Ovary (tissue), 3 donors: ENCODE data around the gene OTX1.

ENCODE experiments used
- CTCF ChIP-seq, 3 donors: fragments of 450-650 bp in 2 of 3; fragments of 200-600 bp in 1 of 3; IDR thresholded peaks; one replicate each; pipeline versions ENCODE4 v1.5.1 to v1.8.0; 2016 to 2022; ENCODE audit warnings: antibody characterized with exemption in 3 of 3, mild to moderate bottlenecking in 1 of 3
- POLR2A ChIP-seq: fragments of 450-650 bp; IDR thresholded peaks from one replicate; pipeline ENCODE4 v1.6.1; 2017; ENCODE audit warnings: antibody characterized with exemption, mild to moderate bottlenecking, moderate library complexity
- donor health status: DM: no; HTN: no; CAD: no.

DNA sequence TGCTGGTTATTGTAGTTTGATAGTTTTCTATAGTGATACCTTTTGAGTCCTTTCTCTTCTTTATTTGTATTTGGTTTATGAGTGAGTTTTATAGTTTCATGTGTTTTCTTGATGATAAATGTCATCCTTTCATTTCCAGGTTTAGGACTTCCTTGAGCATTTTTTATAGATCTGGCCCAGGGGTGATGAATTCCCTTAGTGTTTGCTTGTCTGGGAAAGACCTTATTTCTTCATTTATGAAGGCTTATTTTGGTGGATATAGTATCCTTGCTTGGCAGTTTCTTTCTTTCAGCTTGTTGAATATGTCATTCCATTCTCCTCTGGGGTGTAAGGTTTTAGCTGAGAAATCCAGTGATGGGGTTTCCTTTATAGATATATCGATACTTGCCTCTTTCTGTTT is 53.9 kb downstream of the OTX1 start:
- TF ChIP-seq CTCF (IDR thresholded peaks at IDR 0.05): no peak
- TF ChIP-seq POLR2A: no peak
